GM12878 (cell line): Measurements from ENCODE around the gene OR56A1. TPM values are rescaled to one million over a fixed set of nuclear protein-coding genes. Genes with fewer than 3 reads are reported as not detected.

ENCODE experiments used
- ATAC-seq: fragments of 200-7000 bp; cut with Tn5 transposase; 3 replicates; pipeline ENCODE4 v1.9.1; 2020; ENCODE audit warnings: mild to moderate bottlenecking, moderate library complexity
- BruUV-seq: library from RNA; stranded (reverse); fragments of 400-500 nt; replicated peaks from 2 replicates; lab custom pipeline; 2021; lab: Mats Ljungman, UMichigan
- CTCF ChIA-PET: fragments of 300-600 bp; sonication (Branson Sonifier 250); formaldehyde crosslinking; extraction: SDS; loops from one replicate; lab custom pipeline; 2021; ENCODE audit warnings: inconsistent platforms; lab: Yijun Ruan, JAX
- POLR2A ChIA-PET: fragments of 350-600 bp; formaldehyde crosslinking; extraction: SDS; loops from one replicate; lab custom pipeline; 2021; ENCODE audit warnings: inconsistent platforms; lab: Charles Lee
- RAD21 ChIA-PET: fragments of 300-600 bp; sonication (Branson Sonifier 250); formaldehyde crosslinking; loops from one replicate; lab custom pipeline; 2023; ENCODE audit warnings: antibody characterized with exemption; ENCODE audit not compliant: unreplicated experiment; lab: Charles Lee
- SMC1A ChIA-PET: fragments of 300-600 bp; sonication (Branson Sonifier 250); formaldehyde crosslinking; loops from one replicate; lab custom pipeline; 2023; ENCODE audit not compliant: unreplicated experiment, uncharacterized antibody; lab: Charles Lee
- DNase-seq: peaks from one replicate; pipeline ENCODE4 v3.0.0-alpha.2; 2011; ENCODE audit warnings: low read depth, low spot score
- FAIRE-seq: peaks from 3 replicates; lab custom pipeline; 2011; peaks lifted over from hg19 to GRCh38; lab: Jason Lieb, UNC
- H2AFZ ChIP-seq: 2 replicates; pipeline ENCODE4 v1.6.0; 2011; ENCODE audit warnings: low read depth, low read length, control low read depth; ENCODE audit not compliant: control insufficient read depth
- H3K27ac ChIP-seq: 2 replicates; pipeline ENCODE4 v1.5.1; 2011; ENCODE audit warnings: control low read depth; ENCODE audit not compliant: control insufficient read depth, insufficient read depth
- H3K27me3 ChIP-seq, 2 experiments: replicated peaks in 1 of 2; 2 replicates each; pipeline versions ENCODE4 v1.6.0 to v1.6.1; 2011; ENCODE audit warnings: low read length in 1 of 2; ENCODE audit not compliant: control insufficient read depth in 2 of 2, insufficient read depth in 2 of 2
- H3K36me3 ChIP-seq, 2 experiments: 2 replicates each; pipeline ENCODE4 v1.5.1; 2011; ENCODE audit warnings: low read length in 1 of 2; ENCODE audit not compliant: control insufficient read depth in 2 of 2, insufficient read depth in 2 of 2
- H3K4me1 ChIP-seq: 2 replicates; pipeline ENCODE4 v1.6.1; 2011; ENCODE audit warnings: mild to moderate bottlenecking, low read length, moderate library complexity, mixed read lengths; ENCODE audit not compliant: control insufficient read depth, insufficient read depth
- H3K4me2 ChIP-seq: 2 replicates; pipeline ENCODE4 v1.6.0; 2011; ENCODE audit warnings: control low read depth; ENCODE audit not compliant: control insufficient read depth, insufficient read depth
- H3K4me3 ChIP-seq: fragments of 200-600 bp; sonication (generic); 2 replicates; pipeline ENCODE4 v1.5.1; 2016
- H3K79me2 ChIP-seq: 2 replicates; pipeline ENCODE4 v1.6.0; 2011; ENCODE audit warnings: low read length; ENCODE audit not compliant: control insufficient read depth, insufficient read depth
- H3K9ac ChIP-seq: 2 replicates; pipeline ENCODE4 v1.8.0; 2011; ENCODE audit warnings: low read length, control low read depth, mixed read lengths; ENCODE audit not compliant: control insufficient read depth, insufficient read depth
- H3K9me3 ChIP-seq: replicated peaks from 3 replicates; pipeline ENCODE4 v1.5.1; 2011; ENCODE audit warnings: mild to moderate bottlenecking, low read length; ENCODE audit not compliant: control insufficient read depth, insufficient read depth
- H4K20me1 ChIP-seq: 2 replicates; pipeline ENCODE4 v1.6.0; 2011; ENCODE audit not compliant: control insufficient read depth, insufficient read depth
- ELK1 ChIP-seq: IDR thresholded peaks from 2 replicates; pipeline ENCODE4 v1.6.1; 2012; ENCODE audit warnings: low read depth, low read length, improper control_type of control experiment
- IKZF1 ChIP-seq: fragments of 450-650 bp; conservative IDR thresholded peaks from 2 replicates; pipeline ENCODE4 v1.6.1; 2017; ENCODE audit warnings: antibody characterized with exemption, mild to moderate bottlenecking
- MYC ChIP-seq: IDR thresholded peaks from 2 replicates; pipeline ENCODE4 v1.6.1; 2011; ENCODE audit warnings: mild to moderate bottlenecking, low read length, moderate library complexity, inconsistent platforms; ENCODE audit not compliant: insufficient read depth, insufficient replicate concordance, insufficient read length, severe bottlenecking
- NFXL1 ChIP-seq: fragments of 450-650 bp; IDR thresholded peaks from 2 replicates; pipeline ENCODE4 v1.6.1; 2017; ENCODE audit warnings: antibody characterized with exemption, mild to moderate bottlenecking, borderline replicate concordance
- POU2F2 ChIP-seq: IDR thresholded peaks from 3 replicates; pipeline ENCODE4 v1.6.1; 2011; ENCODE audit warnings: low read depth, mild to moderate bottlenecking, low read length, borderline replicate concordance
- TCF7 ChIP-seq: IDR thresholded peaks from 2 replicates; pipeline ENCODE4 v1.6.1; 2014; ENCODE audit warnings: antibody characterized with exemption, borderline replicate concordance
- WGBS: methylation state at CpG from one replicate; pipeline ENCODE4 v1.1.6; 2016; ENCODE audit warnings: low lambda C conversion rate; ENCODE audit not compliant: insufficient replicate concordance, insufficient coverage; ENCODE audit errors: missing lambda C conversion rate; 5-methylcytosine and 5-hydroxymethylcytosine counted together
- in situ Hi-C: fragments of 300-500 bp; cut with MboI; formaldehyde crosslinking; loops from 9 replicates; pipeline ENCODE4 v1.14.3; 2018; ENCODE audit warnings: mixed read lengths
- intact Hi-C: fragments of 100-400 bp; cut with micrococcal nuclease; formaldehyde crosslinking; loops from one replicate; pipeline ENCODE4 v1.14.2; 2022; ENCODE audit not compliant: unreplicated experiment
- polyA plus RNA-seq, 11 experiments: library from polyadenylated mRNA; depleted of rRNA in 4 of 11; unstranded in 6 of 11; stranded (reverse) in 5 of 11; fragments of >200 nt; fragmentation: Nextera tagmentation in 4 of 11; fragmentation: Illumina TruSeq in 1 of 11; extraction: Ambion mirVana in 4 of 11; extraction: Trizol in 1 of 11; gene quantifications; 1 replicate in 1 of 11; 2 replicates in 10 of 11; pipeline versions ENCODE4 v1.2.1 to v1.2.3, GENCODE V29; 2011 to 2016; ENCODE audit warnings: inconsistent platforms in 2 of 11, missing spikeins in 2 of 11, low read depth in 1 of 11
- total RNA-seq, 4 experiments: library from RNA; depleted of rRNA in 3 of 4; stranded (reverse); fragments of >200 nt in 3 of 4; fragmentation: Illumina TruSeq in 1 of 4; extraction: Trizol in 1 of 4; gene quantifications; 2 replicates each; pipeline versions ENCODE4 v1.2.1 to v1.2.3, GENCODE V29; 2013 to 2021
- TF ChIP-seq, protein P1 (sequence below): fragments of 450-650 bp; IDR thresholded peaks from 2 replicates; pipeline ENCODE4 v1.6.1; 2017; ENCODE audit warnings: mild to moderate bottlenecking
- TF ChIP-seq, protein P2 (sequence below): IDR thresholded peaks from 2 replicates; pipeline ENCODE4 v1.6.1; 2012; ENCODE audit warnings: low read length, inconsistent platforms

The OR56A1 gene
- total and polyA plus RNA-seq, 10 of the 15 experiments (the other 5 are each of a cell fraction or from before 2014, with no cell fraction given): not detected

DNA sequence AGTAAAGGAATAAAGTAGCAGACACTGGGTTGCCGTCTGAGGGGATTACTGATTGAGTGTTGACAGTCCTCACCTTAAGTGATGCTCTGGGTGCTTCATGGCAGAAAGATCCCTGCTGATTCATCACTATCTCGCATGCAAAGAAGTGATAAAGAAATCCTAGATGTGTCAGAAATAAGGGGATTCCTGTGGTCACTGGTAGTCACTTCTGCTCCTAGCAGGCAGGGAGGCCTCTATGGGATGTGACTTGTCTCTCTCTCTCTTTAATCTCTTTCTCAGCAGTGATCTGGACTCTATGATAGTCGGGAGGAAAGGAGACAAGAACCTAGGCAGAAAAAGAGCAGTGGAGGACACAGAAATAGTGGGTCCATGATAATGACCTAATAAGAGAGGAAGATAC, 30.9 kb upstream of the OR56A1 start:
- FAIRE-seq (no peak), ATAC-seq (no peak), DNase-seq (no peak)
- 13% methylated on average over 3 of the region's 3 CpGs for WGBS
- SMC1A ChIA-PET: no interaction called here
- Histone ChIP-seq H2AFZ (no peak overlapping the region), H3K9ac (no peak overlapping the region), H3K9me3 (no peaks in the 10 kb centered on the region), H4K20me1 (no peaks in the 10 kb centered on the region), H3K27me3 (no peaks in the 10 kb centered on the region), H3K36me3 (no peaks in the 10 kb centered on the region), H3K79me2 (no peaks in the 10 kb centered on the region), H3K4me1 (no peaks in the 10 kb centered on the region), H3K4me2 (no peak overlapping the region), H3K27ac (no peak overlapping the region), H3K4me3 (no peak overlapping the region)
- intact Hi-C loops (no loop called here), in situ Hi-C loops (no loop called here)
- BruUV-seq: no TSS peak
- RAD21 ChIA-PET: no interaction called here
- POLR2A ChIA-PET: no interaction called here
- CTCF ChIA-PET: no interaction called here
- TF ChIP-seq TCF7 (no peak), NFXL1 (no peak), MYC (no peak), POU2F2 (no peak), IKZF1 (no peak), ELK1 (no peak)
- TF ChIP-seq, protein P1, sequence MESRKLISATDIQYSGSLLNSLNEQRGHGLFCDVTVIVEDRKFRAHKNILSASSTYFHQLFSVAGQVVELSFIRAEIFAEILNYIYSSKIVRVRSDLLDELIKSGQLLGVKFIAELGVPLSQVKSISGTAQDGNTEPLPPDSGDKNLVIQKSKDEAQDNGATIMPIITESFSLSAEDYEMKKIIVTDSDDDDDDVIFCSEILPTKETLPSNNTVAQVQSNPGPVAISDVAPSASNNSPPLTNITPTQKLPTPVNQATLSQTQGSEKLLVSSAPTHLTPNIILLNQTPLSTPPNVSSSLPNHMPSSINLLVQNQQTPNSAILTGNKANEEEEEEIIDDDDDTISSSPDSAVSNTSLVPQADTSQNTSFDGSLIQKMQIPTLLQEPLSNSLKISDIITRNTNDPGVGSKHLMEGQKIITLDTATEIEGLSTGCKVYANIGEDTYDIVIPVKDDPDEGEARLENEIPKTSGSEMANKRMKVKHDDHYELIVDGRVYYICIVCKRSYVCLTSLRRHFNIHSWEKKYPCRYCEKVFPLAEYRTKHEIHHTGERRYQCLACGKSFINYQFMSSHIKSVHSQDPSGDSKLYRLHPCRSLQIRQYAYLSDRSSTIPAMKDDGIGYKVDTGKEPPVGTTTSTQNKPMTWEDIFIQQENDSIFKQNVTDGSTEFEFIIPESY: no peak
- TF ChIP-seq, protein P2, sequence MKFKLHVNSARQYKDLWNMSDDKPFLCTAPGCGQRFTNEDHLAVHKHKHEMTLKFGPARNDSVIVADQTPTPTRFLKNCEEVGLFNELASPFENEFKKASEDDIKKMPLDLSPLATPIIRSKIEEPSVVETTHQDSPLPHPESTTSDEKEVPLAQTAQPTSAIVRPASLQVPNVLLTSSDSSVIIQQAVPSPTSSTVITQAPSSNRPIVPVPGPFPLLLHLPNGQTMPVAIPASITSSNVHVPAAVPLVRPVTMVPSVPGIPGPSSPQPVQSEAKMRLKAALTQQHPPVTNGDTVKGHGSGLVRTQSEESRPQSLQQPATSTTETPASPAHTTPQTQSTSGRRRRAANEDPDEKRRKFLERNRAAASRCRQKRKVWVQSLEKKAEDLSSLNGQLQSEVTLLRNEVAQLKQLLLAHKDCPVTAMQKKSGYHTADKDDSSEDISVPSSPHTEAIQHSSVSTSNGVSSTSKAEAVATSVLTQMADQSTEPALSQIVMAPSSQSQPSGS: no peak
